ENCODE data around the gene RPL13. TPM values are rescaled to one million over a fixed set of nuclear protein-coding genes. Genes with fewer than 3 reads are reported as not detected.
A peak's percentile ranks its signal among the peaks of the same experiment; 100 is the strongest.

The RPL13 gene
- total and polyA plus RNA-seq, 4 donors = 699 to 2,663 (median 1,571) TPM

DNA sequence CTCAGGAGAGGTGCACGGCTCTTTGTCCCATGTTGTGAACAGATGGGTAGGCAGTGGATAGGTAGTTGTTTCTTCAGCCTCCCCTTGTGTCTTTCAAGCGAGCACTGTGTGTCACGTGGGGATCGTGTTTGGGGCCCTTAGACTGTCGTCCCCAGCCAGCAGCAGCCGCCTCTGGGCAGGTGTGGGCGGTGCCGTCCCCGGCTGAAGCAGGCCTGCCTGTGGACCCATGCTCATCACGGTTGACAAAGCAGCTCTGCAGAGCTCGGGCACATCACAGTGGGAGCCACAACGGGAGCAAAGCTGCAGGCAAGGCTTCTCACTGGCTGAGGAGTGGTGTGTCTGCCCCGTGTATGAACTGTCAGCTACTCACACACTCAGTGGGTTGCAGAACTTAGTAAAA, 4.7 kb upstream of the RPL13 start (continued):
- TF ChIP-seq, protein P1, sequence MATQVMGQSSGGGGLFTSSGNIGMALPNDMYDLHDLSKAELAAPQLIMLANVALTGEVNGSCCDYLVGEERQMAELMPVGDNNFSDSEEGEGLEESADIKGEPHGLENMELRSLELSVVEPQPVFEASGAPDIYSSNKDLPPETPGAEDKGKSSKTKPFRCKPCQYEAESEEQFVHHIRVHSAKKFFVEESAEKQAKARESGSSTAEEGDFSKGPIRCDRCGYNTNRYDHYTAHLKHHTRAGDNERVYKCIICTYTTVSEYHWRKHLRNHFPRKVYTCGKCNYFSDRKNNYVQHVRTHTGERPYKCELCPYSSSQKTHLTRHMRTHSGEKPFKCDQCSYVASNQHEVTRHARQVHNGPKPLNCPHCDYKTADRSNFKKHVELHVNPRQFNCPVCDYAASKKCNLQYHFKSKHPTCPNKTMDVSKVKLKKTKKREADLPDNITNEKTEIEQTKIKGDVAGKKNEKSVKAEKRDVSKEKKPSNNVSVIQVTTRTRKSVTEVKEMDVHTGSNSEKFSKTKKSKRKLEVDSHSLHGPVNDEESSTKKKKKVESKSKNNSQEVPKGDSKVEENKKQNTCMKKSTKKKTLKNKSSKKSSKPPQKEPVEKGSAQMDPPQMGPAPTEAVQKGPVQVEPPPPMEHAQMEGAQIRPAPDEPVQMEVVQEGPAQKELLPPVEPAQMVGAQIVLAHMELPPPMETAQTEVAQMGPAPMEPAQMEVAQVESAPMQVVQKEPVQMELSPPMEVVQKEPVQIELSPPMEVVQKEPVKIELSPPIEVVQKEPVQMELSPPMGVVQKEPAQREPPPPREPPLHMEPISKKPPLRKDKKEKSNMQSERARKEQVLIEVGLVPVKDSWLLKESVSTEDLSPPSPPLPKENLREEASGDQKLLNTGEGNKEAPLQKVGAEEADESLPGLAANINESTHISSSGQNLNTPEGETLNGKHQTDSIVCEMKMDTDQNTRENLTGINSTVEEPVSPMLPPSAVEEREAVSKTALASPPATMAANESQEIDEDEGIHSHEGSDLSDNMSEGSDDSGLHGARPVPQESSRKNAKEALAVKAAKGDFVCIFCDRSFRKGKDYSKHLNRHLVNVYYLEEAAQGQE (IDR thresholded peaks at IDR 0.05) = no peak
- TF ChIP-seq EGR1 (IDR thresholded peaks at IDR 0.05; ENCODE audit: low read depth in 2 of 2) (no peak), GABPA (IDR thresholded peaks at IDR 0.05 in 1 of 2, conservative IDR thresholded peaks at IDR 0.05 in 1 of 2) (no peak)

DNA sequence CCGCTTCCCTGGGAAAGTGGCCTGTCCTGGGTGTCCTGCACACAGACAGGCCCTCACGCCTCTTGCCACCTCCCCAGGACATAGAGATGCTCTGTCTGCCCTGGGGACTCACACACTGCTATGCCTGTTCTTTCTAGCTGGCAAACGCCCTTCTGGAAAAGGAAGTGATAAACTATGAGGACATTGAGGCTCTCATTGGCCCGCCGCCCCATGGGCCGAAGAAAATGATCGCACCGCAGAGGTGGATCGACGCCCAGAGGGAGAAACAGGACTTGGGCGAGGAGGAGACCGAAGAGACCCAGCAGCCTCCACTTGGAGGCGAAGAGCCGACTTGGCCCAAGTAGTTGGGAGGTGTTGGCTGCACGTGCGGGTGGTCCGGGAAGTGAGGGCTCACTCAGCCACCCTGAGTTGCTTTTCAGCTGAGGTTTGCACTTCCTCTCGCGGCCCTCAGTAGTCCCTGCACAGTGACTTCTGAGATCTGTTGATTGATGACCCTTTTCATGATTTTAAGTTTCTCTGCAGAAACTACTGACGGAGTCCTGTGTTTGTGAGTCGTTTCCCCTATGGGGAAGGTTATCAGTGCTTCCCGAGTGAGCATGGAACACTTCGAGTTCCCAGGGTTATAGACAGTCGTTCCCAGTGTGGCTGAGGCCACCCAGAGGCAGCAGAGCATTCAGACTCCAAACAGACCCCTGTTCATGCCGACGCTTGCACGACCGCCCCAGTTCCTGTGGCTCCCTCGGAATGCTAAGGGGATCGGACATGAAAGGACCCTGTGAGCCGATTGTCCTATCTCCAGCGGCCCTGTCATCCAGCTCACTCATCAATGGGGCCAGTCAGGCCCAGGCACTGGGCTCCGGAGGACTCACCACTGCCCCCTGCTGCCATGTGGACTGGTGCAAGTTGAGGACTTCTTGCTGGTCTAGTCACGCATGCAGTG, 3.5 kb upstream of the RPL13 start:
- Histone ChIP-seq H3K9ac (ENCODE audit: low read depth in 1 of 2, low read length in 2 of 2) (no peak overlapping the region), H3K27me3 (ENCODE audit: control insufficient read depth in 4 of 4, insufficient read depth in 4 of 4, low read length in 3 of 4) (no peaks in the 10 kb centered on the region), H3K36me3 (ENCODE audit: control insufficient read depth in 4 of 4, insufficient read depth in 3 of 4, low read depth in 1 of 4, low read length in 3 of 4) (peaks cover 5 to 40% (median 16%) of the 10 kb centered on the region in 4 donors), H3K4me3 (ENCODE audit: low read depth in 1 of 3, low read length in 3 of 3) (no peak overlapping the region), H3K27ac (ENCODE audit: low read depth in 1 of 2, low read length in 2 of 2) (peak overlapping the region in 1 of 2 donors; percentile 10), H3K4me1 (ENCODE audit: control insufficient read depth in 4 of 4, insufficient read depth in 4 of 4, low read length in 3 of 4) (peaks cover 6 to 19% (median 15%) of the 10 kb centered on the region in 4 donors), H3K9me3 (ENCODE audit: control insufficient read depth in 4 of 4, low read length in 3 of 4) (no peaks in the 10 kb centered on the region)
- WGBS = 64% methylated on average over 34 of the region's 34 CpGs
- TF ChIP-seq, protein P1 (IDR thresholded peaks at IDR 0.05) = no peak
- TF ChIP-seq FOXA1 (IDR thresholded peaks at IDR 0.05) (no peak), GABPA (IDR thresholded peaks at IDR 0.05 in 1 of 2, conservative IDR thresholded peaks at IDR 0.05 in 1 of 2) (no peak), RAD21 (IDR thresholded peaks at IDR 0.05) (peak; percentile 81 to 89), HNF4G (IDR thresholded peaks at IDR 0.05) (no peak), FOXA2 (IDR thresholded peaks at IDR 0.05) (no peak), RXRA (IDR thresholded peaks at IDR 0.05) (no peak), EGR1 (IDR thresholded peaks at IDR 0.05; ENCODE audit: low read depth in 2 of 2) (no peak), YY1 (IDR thresholded peaks at IDR 0.05) (no peak)
- TF ChIP-seq, protein P2, sequence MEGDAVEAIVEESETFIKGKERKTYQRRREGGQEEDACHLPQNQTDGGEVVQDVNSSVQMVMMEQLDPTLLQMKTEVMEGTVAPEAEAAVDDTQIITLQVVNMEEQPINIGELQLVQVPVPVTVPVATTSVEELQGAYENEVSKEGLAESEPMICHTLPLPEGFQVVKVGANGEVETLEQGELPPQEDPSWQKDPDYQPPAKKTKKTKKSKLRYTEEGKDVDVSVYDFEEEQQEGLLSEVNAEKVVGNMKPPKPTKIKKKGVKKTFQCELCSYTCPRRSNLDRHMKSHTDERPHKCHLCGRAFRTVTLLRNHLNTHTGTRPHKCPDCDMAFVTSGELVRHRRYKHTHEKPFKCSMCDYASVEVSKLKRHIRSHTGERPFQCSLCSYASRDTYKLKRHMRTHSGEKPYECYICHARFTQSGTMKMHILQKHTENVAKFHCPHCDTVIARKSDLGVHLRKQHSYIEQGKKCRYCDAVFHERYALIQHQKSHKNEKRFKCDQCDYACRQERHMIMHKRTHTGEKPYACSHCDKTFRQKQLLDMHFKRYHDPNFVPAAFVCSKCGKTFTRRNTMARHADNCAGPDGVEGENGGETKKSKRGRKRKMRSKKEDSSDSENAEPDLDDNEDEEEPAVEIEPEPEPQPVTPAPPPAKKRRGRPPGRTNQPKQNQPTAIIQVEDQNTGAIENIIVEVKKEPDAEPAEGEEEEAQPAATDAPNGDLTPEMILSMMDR (IDR thresholded peaks at IDR 0.05; ENCODE audit: low read depth, low read length, missing input control) = peak; percentile 71
- DNase-seq (ENCODE audit: low spot score) = peak; percentile 91
